ENCODE results near the gene MYCN.

Gene MYCN

DNA sequence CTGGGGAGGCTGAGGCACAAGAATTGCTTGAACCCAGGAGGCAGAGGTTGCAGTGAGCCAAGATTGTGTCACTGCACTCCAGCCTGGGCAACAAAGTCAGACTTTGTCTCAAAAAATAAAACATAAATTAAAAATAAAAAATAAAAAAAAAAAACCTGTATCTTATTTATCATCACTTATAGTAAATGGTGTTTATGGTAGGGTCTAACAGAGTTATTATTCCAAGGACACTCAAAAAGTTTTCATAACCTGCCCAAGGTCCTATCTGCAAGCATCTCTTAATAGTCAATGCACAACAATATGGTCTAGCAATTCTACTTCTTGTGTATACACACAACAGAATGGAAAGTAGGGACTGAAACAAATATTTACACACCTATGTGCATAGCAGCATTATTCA lies 47.3 kb upstream of the MYCN start:
- H3K27ac ChIP-seq (ENCODE audit: low read depth, low read length), result no peak overlapping the region

DNA sequence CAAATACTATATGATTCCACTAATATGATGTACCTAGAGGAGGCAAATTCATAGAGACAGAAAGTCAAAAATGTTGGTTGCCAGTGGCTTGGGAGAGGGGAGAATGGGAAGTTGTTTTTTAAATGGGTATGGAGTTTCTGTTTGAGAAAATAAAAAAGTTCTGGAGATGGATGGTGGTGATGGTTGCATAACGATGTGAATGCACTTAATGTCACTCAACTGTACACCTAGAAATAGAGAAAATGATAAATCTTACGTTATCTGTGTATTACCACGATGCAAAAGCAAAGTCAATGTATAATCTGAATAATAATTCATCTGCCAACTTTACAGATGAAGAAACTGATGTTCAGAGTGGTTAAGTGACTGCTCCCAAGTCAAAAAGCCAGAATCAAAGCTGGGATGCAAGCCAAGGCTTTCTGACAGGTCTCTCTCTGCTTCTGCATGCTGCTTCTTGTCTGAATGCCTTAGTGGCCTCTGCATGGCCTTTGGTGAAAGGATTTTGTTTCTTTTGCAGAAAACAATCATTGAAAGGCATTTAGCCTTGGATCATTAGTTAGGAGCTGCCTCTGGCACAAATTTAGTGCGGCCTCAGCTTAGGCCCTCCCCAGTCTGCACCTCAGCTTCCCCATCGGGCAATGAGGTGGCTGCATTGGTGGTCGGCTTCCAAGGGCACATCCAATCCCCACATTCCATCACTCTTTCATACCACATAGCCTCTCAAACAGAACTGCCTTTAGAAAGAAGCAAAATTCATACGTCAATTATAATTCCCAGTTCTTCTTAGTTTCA lies 46.5 kb upstream of the MYCN start:
- no peak overlapping the region for H2AFZ ChIP-seq (ENCODE audit: low read depth, low read length, severe bottlenecking)
- H4K20me1 ChIP-seq (ENCODE audit: low read depth, low read length), result no peaks in the 10 kb centered on the region
- peaks cover 6% of the 10 kb centered on the region; the same call in 1 of the 2 replicates for H3K9me3 ChIP-seq (ENCODE audit: insufficient read depth, low read length)
- H3K9me2 ChIP-seq (replicated peaks; ENCODE audit: insufficient read depth, low read length), result no peaks in the 10 kb centered on the region
- TF ChIP-seq, protein P1, sequence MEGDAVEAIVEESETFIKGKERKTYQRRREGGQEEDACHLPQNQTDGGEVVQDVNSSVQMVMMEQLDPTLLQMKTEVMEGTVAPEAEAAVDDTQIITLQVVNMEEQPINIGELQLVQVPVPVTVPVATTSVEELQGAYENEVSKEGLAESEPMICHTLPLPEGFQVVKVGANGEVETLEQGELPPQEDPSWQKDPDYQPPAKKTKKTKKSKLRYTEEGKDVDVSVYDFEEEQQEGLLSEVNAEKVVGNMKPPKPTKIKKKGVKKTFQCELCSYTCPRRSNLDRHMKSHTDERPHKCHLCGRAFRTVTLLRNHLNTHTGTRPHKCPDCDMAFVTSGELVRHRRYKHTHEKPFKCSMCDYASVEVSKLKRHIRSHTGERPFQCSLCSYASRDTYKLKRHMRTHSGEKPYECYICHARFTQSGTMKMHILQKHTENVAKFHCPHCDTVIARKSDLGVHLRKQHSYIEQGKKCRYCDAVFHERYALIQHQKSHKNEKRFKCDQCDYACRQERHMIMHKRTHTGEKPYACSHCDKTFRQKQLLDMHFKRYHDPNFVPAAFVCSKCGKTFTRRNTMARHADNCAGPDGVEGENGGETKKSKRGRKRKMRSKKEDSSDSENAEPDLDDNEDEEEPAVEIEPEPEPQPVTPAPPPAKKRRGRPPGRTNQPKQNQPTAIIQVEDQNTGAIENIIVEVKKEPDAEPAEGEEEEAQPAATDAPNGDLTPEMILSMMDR (IDR thresholded peaks at IDR 0.05; ENCODE audit: insufficient read depth, low read length, poor library complexity, severe bottlenecking), result no peak
- TF ChIP-seq EZH2phosphoT487 (conservative IDR thresholded peaks at IDR 0.05; ENCODE audit: low read length), result no peak
- no peaks in the 10 kb centered on the region for H3K27me3 ChIP-seq (ENCODE audit: low read length)
- no peak overlapping the region for H3K27ac ChIP-seq (ENCODE audit: low read depth, low read length)
- no peak overlapping the region for H3K4me2 ChIP-seq (ENCODE audit: low read depth, low read length, poor library complexity, severe bottlenecking)
- no peaks in the 10 kb centered on the region for H3K36me3 ChIP-seq (ENCODE audit: low read length)
- H3K4me3 ChIP-seq (ENCODE audit: insufficient read depth, low read length, poor library complexity, severe bottlenecking), result no peak overlapping the region
- no peak overlapping the region for H3K9ac ChIP-seq (ENCODE audit: low read length)
- no peaks in the 10 kb centered on the region for H3K79me2 ChIP-seq (ENCODE audit: insufficient read depth, low read length)
- H3F3A ChIP-seq (ENCODE audit: insufficient read depth), result no peaks in the 10 kb centered on the region

More for the DNA sequence above, 47.3 kb upstream of the MYCN start:
- no peak overlapping the region for H3K4me2 ChIP-seq (ENCODE audit: low read depth, low read length, poor library complexity, severe bottlenecking)
- H3K9me3 ChIP-seq (ENCODE audit: insufficient read depth, low read length), result peaks cover 6% of the 10 kb centered on the region; the same call in 1 of the 2 replicates
- no peak overlapping the region for H3K4me3 ChIP-seq (ENCODE audit: insufficient read depth, low read length, poor library complexity, severe bottlenecking)
- H3K9me2 ChIP-seq (replicated peaks; ENCODE audit: insufficient read depth, low read length), result no peaks in the 10 kb centered on the region
- no peaks in the 10 kb centered on the region for H4K20me1 ChIP-seq (ENCODE audit: low read depth, low read length)
- no peak overlapping the region for H3K9ac ChIP-seq (ENCODE audit: low read length)
- no peaks in the 10 kb centered on the region for H3K36me3 ChIP-seq (ENCODE audit: low read length)
- no peaks in the 10 kb centered on the region for H3F3A ChIP-seq (ENCODE audit: insufficient read depth)
- no peaks in the 10 kb centered on the region for H3K79me2 ChIP-seq (ENCODE audit: insufficient read depth, low read length)
- H3K27me3 ChIP-seq (ENCODE audit: low read length), result no peaks in the 10 kb centered on the region
- H2AFZ ChIP-seq (ENCODE audit: low read depth, low read length, severe bottlenecking), result no peak overlapping the region
- TF ChIP-seq, protein P1 (IDR thresholded peaks at IDR 0.05; ENCODE audit: insufficient read depth, low read length, poor library complexity, severe bottlenecking), result no peak
- no peak for TF ChIP-seq EZH2phosphoT487 (conservative IDR thresholded peaks at IDR 0.05; ENCODE audit: low read length)

DNA sequence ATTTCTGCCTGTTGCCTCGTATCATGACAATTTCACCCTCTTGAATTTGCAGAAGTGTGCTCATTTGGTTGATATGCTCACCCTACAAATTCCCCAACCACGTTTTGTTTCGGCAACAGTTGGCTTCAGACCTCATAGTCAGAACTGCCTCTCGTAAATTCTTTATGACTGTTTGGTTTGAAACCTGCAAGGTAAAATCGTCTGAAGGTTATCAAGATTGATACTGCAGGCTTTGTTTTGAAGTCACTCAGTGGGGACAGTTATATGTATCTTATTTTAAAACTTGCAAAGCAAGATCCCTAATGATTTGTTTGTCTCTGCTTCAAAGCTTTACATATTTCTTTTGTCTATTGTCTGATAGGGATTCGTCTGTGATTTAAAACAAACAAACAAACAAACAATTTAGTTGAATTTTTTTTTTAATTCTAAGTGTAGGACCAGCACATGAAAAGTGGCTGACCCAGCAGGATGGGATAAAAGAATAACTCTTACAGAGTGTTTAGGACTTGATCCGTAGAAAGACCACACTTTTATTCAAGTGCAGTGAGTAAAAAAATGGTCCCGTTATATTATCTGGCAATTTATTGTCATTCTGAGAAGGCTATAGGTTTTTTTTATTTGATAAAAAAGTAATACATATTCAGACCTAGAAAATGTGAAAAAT lies 45.7 kb upstream of the MYCN start:
- no peaks in the 10 kb centered on the region for H3F3A ChIP-seq (ENCODE audit: insufficient read depth)
- peaks cover 6% of the 10 kb centered on the region; the same call in 1 of the 2 replicates for H3K9me3 ChIP-seq (ENCODE audit: insufficient read depth, low read length)
- H3K9me2 ChIP-seq (replicated peaks; ENCODE audit: insufficient read depth, low read length), result no peaks in the 10 kb centered on the region
- no peaks in the 10 kb centered on the region for H4K20me1 ChIP-seq (ENCODE audit: low read depth, low read length)
- H3K36me3 ChIP-seq (ENCODE audit: low read length), result no peaks in the 10 kb centered on the region
- no peak overlapping the region for H3K27ac ChIP-seq (ENCODE audit: low read depth, low read length)
- H3K9ac ChIP-seq (ENCODE audit: low read length), result no peak overlapping the region
- no peaks in the 10 kb centered on the region for H3K79me2 ChIP-seq (ENCODE audit: insufficient read depth, low read length)
- no peak overlapping the region for H3K4me2 ChIP-seq (ENCODE audit: low read depth, low read length, poor library complexity, severe bottlenecking)
- H3K4me3 ChIP-seq (ENCODE audit: insufficient read depth, low read length, poor library complexity, severe bottlenecking), result no peak overlapping the region
- TF ChIP-seq EZH2phosphoT487 (conservative IDR thresholded peaks at IDR 0.05; ENCODE audit: low read length), result no peak
- TF ChIP-seq, protein P1 (IDR thresholded peaks at IDR 0.05; ENCODE audit: insufficient read depth, low read length, poor library complexity, severe bottlenecking), result no peak
- H2AFZ ChIP-seq (ENCODE audit: low read depth, low read length, severe bottlenecking), result no peak overlapping the region
- no peaks in the 10 kb centered on the region for H3K27me3 ChIP-seq (ENCODE audit: low read length)
